ENCODE measurements around the gene WNK1.

- TF ChIP-seq CTCF (IDR thresholded peaks at IDR 0.05) (no peak), EP300 (IDR thresholded peaks at IDR 0.05; ENCODE audit: low read depth) (no peak), POLR2AphosphoS5 (IDR thresholded peaks at IDR 0.05) (no peak)
These were observed 116.3 kb downstream of the WNK1 start for GRCh38 chr12:868722-869121.

All from transverse colon (tissue), 4 donors.